ENCODE measurements around the gene NXPH1.

Gene NXPH1

DNA sequence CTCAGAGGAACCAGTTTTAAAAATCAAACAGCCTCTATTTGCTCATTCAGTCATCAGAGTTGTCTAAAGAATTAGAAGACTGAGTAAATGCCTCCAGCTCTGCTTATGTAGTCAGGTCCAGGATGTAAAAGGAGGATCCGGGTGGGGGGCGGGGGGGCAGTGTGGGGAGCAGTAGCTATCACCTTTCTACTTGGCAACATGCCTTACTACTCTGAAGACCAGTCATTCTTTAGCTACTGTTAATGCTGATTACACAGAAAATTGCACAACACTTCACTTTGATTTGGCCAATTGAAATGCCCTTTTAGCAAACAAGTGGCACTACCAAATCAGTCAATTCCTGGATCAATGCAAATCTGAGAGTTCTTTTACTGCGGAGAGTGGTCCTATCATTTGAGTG, 164.2 kb downstream of the NXPH1 start:
- DNase-seq (ENCODE audit: low read depth), result no peak

DNA sequence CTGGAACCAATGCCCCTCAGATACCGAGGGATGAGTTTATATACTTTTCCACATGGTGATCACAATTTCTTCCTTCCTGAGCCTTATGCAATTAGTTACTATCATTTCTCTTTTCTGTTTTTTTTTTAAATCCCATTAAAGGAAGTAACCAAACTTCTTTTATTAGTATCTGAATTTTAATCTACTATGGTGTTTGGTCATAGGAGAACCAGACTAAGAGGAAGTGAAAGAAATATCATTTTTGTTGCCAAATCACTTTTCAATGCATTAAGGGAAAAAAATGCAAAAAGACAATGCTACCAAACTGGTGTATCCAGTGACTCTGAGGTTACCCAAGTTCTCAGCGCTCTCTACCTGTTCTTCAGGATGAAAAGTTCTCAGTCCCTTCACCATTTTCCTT, 167.7 kb downstream of the NXPH1 start:
- no peak for DNase-seq (ENCODE audit: low read depth)

DNA sequence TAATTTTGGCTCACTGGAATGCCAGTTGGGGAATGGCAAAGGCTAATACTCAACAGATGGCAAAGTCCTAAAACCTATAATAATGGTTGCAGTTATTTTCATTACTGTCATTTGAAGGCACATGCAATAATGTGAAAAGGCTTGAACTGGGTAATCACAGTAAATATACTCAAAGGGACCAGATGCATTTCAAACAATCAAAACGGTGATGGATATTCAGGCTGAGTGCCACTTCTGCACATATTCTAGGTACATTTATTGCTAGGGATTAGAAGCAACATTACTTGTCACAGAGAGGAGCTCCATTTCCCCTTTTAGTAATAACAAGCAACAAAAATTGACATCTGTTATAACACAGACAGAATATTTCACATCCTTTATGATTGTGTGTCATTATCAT, 171.8 kb downstream of the NXPH1 start:
- DNase-seq (ENCODE audit: low read depth), result no peak

DNA sequence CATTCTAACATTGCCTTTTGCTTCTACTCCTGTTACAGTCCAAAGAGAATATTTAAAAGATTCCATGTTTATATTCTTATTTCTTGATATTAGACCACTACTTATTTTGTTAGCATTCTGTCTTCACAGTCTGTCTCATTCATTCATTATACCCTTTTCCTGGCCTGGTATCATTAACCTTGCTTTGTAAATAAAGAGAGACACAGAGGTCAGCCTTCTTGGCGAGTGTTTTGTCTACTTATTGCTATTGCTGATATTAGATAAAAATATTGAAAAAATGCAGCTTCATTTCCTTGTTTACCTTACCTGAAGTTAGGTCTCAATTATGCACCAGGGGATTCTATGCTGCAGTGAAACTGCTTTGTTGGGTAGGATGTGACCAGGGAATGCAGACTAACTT, 179.2 kb downstream of the NXPH1 start:
- no peak for DNase-seq (ENCODE audit: low read depth)

DNA sequence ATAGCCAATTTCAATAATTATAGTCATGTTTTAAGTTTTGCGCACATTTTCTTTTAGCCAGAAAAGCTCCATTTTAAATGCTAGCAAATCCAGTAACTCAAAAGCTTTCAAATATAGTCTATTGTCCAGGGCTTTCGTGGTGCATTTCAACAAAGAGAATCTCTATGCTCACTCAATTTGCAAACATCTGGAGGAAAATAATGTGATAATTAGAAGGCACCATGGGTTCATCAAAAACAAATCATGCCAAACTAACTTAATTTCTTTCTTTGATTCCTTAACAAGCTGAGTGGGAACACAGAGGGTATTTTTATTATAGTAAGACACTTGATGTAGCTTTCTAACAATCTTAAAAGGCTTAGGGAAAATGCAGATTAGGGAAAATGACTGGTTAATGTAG, 179.8 kb downstream of the NXPH1 start:
- no peak for DNase-seq (ENCODE audit: low read depth)

DNA sequence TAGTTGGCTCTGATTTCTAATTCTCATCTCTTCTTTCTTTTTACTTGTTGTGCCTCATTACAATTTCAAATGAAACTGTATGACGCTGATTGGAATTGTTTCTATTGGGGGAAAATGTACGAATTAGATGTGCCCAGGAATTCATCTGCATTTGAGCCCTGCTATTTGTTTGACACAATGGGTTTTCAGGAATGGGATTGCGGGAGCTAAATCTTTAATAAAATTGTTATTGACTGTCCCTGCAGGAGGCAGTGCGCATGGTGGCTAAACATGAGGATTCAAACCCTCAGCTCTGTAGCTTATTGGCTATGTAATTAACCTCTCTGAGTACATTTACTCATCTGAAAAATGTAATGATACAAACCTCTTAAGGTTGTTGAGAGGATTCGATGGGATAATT, 181.6 kb downstream of the NXPH1 start:
- DNase-seq (ENCODE audit: low read depth), result no peak

DNA sequence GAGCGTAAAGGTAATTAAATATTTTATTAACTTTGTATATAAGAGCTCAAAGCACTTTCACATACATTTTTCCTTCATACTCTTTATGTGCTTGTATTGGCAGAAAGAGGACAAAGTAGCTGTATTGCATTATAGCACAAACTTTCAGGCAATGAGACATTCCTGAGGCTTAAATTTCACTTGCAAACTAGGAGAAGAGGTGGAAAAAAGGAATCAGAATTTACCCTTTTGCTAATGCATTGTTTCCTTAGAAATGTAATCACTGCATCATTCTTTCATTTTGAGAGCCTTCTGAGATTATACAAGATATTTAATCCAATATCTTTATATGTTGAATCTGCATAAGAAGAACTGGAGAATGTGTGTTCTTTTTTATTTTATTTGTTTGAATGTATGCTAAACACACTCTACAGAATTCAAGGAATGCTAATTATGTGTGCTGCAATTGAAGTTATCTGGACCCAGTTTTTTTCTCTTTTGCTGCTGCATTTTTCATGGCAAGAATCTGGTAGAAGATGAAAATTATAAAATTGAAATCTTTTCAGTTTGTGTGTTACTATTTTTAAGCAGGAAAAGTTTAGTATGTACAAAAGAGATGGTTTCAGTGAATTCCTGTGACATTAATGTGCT, 185.1 kb downstream of the NXPH1 start:
- no peak for DNase-seq (ENCODE audit: low read depth)

DNA sequence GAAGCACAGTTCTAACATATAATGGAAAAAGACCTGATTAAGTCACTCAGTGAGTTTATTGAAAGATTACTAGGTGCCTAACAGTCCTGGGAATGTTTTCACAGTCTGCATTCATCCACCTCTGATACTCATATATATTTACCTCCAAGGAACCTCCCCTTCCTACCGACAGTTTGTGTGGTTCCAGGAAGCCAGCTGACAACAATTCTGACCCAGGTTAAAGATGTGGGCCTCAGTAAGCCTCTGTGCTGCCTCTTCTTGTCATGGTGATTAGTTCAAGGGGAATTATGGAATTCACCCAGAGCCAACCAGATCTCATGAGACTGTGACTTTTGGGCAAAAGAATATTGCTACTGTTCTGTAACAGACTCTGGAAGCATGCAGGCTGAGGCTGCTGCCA, 186.8 kb downstream of the NXPH1 start:
- no peak for DNase-seq (ENCODE audit: low read depth)

DNA sequence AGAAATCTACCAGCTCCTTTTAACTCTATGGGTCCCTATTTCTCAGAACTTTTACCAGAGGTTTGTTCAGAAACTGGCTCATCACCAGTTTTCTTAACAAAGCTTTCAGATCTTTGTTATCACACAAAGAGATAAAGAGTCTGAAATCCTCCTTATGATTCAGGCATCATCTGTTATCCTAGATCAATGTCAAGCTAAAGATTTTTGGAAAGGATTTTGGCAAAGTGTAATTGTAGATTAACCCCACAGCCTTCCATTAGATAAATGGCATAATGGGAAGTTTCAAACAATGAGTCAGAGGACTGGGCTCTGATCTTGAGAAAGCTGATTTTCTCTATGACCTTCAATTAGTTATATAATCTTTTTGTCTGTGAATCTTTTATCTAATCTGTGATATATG, 192.2 kb downstream of the NXPH1 start:
- no peak for DNase-seq (ENCODE audit: low read depth)

DNA sequence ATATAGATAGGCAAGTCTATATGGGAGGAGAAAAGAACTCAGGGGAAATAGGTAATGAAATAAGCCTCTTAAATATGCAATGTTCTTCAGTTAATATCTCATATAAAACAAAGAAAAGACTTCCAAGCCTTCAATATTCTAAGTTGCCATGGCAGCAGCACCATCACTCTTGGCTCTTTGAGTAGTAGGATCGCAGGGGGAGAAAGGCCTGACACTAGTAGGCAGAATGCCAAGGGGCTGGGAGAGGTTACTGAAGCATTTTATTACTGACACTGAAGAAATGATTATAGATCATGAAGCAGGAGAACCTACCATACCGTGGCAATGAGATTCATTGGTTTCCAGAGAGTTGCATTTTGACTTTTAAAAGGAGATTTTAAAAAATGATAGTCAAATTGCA, 193.9 kb downstream of the NXPH1 start:
- no peak for DNase-seq (ENCODE audit: low read depth)

DNA sequence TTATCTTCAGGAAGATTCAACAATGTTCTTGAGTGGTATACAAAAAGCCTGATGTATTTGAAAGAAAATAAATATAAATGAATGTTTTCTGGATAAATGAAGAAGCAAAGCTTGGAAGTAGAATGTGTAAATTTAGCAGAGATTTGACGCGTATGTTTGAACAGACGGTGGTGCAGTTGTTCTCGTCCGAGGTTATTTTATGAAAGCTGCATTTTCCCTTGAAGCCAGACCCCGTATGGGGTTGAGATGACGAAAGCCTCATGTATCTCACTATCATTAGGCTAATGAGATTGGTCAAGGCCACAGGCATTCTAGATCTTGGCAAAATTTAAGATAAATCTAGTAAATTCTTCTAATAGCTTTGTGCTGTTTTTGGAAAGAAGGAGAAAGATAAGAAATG, 195.2 kb downstream of the NXPH1 start:
- no peak for DNase-seq (ENCODE audit: low read depth)

DNA sequence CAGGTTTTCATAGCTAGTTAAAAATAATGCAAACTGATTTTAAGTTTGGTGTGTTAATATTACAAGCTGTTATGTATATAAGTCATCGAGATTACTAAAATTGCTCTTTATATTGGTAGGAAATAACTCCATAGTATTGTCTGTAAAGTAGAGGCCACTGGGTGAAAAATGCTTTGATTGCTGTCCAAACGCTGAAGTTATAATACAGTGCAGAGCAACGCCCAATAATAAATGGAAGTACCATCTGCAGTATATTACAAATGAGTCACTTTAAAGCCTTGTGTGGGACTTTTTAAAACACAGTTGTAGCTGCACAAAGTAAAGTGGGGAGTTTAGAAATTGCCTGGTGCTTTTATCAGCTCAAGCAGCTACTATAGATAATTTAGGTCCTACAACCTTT, 196.1 kb downstream of the NXPH1 start:
- DNase-seq (ENCODE audit: low read depth), result no peak

DNA sequence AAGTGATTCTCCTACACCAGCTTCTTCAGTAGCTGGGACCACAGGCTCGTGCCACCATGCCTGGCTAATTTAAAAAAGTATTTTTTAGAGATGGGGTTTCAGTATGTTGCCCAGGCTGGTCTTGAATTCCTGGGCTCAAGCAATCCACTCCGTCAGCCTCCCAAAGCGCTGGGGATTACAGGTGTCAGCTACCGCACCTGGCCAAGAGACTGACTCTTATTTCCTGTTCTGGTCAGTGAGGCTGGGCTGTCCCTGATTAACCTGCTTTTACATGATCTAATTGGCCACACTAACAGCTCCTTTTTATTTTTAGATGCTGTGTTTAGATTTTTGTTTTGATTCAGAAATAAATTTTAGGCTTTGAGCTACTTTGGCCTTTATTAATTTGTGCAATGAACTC, 203.9 kb downstream of the NXPH1 start:
- DNase-seq (ENCODE audit: low read depth), result no peak

DNA sequence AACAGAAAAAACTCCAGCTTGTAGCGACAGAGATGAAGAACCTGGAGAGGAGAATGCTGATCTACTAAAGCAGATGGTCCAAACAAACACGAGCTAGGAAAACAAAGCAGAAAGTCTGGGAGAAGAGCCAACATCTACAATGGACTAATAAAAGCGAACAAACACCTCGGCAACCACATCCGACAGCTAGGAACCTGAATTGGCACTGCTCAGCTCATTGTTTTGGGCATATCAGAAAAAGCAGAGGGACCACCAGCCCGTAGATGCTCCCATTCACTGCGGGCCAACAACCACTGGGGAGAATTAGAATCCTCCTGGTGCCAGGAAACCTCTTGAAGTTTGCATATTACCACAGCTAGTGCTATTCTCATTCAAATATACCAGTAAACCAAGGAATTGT, 204.7 kb downstream of the NXPH1 start:
- no peak for DNase-seq (ENCODE audit: low read depth)

DNA sequence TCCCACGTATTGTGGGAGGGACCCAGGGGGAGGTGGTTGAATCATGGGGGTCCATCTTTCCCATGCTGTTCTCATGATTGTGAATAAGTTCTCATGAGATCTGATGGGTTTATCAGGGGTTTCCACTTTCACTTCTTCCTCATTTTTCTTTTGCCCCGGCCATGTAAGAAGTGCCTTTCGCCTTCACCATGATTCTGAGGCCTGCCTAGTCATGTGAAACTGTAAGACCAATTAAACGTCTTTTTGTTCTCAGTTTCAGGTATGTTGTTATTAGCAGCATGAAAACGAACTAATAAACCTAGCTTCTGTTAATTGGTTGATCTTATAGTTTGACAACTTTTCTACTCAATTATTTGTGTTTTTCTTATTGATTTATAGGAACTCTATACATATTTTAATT, 206.3 kb downstream of the NXPH1 start:
- no peak for DNase-seq (ENCODE audit: low read depth)

DNA sequence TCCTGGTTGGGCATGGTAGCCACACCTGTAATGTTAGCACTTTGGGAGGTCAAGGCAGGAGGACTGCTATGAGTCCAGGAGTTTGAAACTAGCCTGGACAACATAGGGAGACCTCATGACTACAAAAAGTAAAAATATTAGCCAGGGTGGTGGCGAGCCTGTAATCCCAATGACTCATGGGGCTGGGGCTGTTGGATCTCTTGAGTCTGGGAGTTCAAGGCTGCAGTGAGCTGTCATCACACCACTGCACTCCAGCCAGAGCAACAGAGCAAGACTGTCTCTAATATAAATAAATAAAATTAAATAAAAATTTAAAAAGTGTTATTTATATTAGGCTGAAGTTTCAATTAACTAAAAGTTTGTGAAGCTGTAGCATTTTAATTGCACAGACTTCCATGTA, 207.3 kb downstream of the NXPH1 start:
- DNase-seq (ENCODE audit: low read depth), result no peak

DNA sequence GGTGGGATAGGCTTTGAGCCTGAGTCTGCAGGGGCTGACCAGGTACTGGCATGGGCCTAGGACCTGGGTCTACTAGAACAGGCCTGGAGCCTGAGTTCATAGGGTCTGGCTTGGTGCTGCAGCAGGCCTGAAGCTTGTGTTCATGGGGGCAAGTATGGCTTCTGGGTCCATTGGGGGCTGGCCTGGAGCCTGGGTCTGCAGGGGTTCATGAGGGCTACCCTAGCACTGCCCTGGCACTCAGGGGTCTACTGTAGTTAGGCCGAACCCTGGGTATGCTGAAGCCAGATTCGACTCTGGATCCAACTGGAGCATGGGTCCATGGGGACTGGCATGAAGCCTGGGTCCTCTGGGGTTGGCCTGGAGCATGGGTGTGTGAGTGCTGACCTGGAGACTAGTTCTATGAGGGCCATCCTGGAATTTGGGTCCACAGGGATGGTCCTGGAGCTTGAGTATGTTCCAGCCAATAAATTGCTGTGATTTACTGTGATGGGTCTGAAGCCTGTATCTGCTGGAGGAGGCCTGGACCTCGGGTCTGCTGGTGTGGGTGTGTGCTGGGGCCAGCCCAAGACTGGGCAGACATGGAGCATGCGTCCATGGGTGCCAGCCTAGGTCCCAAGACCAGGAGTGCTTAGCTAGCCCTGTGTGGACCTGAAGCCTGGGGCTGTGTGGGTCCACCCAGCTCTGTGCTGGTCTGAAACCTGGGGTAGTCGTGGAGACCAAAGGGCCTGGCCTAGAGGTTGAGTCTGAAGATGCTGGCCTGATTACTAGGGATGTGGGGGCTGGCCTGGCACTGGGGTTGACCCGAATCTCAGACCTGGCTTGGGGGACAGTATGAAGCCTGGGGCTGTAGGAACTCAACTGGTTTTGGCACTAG, 235.5 kb downstream of the NXPH1 start:
- no peak for DNase-seq (ENCODE audit: low read depth)

DNA sequence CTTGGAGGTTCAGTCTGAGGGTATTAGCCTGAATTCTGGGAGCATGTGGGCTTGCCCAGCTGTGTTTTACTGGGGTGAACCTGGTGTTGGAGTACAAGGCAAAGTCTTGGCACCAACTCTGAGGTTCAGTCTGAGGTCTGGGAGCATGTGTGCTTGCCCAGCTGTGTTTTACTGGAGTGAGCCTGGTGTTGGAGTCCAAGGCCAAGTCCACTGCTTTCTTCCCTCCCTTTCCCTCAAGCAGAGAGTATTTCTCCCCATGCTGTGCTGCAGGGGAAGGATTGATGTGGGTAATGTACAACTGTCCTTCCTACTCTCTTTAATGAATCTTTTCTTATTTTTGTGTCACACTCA, 236.1 kb downstream of the NXPH1 start:
- DNase-seq (ENCODE audit: low read depth), result no peak

DNA sequence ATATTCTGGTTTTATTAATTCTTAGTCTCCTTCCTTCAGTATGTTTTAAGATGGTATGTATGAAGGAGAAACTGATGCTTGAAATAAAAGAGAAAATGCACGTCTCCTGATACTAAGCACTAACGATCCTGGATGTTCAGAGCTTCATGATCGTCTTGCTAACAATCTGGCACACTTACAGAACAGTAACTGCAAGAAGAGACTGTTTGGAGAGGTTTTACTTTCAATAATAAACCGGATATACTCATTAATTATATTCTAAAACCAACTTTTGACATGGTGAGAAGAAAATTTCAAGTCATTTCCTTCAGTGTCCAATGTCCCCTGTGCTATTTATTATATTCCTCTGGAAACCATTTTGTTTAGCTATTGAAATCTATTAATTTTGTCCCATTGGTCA, 251.0 kb downstream of the NXPH1 start:
- DNase-seq (ENCODE audit: low read depth), result no peak

DNA sequence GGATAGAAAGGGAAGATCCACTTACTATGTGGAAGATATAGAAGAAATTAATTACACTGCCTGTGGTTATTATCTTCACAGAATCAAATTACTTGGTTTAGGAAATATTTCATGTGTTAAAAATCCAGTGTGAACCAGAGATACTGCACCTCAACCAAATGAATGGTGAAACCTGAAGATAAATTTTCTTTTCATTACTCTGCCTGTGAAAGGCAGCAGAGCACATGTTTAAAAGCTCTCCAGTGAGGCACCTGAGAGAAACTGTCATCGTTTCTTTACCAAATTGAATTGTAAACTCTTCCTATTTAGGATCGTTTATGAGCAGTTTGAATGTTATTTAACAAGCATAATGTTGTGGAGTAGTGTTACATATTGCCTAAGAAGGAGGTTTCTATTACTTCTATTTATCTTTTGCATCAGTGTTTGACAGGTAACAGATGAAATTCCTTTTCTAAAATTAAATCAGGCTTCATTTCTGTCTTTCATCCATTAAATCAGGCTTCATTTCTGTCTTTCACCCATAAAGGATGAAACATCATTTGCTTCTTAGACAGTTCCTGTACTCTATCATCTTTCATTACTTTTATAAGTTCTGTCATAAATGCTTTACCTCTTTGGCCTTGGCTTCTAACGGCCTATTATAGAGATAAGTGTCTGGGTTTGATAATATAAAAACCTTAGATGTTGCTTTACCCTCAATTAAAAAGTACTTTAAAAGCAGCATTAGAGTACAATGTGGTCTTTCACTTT, 266.6 kb downstream of the NXPH1 start:
- DNase-seq (ENCODE audit: low read depth), result no peak

DNA sequence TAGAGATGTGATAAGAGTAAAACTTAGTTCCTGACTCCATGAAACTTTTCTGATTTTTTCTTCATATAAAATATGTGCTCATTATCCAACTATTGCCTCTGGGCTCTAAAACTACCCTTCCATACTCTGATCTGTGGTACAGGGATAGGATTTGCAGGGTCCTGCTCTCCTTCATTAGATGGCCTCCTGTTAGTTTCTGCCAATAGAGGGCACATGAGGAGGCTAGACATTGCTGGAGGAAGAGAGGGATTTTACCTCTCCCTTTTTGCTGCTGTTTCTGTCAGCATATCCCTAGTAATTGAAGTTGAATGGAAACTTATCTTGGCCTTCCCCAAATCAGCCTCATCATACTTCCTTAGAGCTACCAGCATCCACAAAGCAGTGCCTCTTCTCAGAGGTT, 269.4 kb downstream of the NXPH1 start:
- no peak for DNase-seq (ENCODE audit: low read depth)

DNA sequence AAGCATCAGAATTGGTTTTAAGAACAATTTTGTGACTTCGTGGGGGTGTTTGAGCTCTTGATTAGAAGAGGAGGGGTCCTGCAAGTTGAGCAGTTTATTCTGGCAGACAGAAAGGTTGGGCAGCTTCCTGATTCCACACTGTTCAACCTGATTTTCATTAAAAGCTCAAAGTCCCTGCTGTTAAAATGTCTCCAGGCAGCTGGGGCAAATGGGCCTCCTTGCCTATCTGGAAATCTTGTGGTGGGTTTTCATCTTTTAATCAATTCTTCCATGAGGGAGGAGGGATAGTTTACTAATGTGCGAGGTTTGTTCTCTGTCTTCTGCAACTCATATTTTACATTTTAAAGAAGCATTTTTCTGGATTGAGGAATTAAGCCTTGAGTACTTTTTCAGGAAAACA, 276.7 kb downstream of the NXPH1 start:
- no peak for DNase-seq (ENCODE audit: low read depth)

DNA sequence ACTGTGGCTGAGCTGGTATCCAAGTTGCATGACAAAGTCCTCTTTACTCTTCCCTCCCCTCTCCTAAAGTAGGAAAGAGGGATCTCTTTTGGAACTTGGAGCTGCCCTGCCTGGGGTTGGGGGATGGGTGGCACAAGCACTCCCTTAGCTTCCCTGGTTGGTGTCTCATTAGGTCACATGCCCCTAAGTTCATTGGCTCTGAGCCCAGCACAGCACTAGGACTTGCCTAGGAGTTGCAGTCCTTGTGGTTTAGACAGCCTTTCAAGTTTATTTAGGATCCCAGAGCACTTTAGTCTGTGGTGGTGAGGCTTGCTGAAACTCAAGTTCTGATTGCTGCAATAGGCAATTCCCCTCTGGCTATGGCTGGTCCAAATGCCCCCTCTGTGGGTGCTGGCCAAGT, 281.4 kb downstream of the NXPH1 start:
- no peak for DNase-seq (ENCODE audit: low read depth)
